ENCODE results near the gene FNDC3A.

FNDC3A gene

DNA sequence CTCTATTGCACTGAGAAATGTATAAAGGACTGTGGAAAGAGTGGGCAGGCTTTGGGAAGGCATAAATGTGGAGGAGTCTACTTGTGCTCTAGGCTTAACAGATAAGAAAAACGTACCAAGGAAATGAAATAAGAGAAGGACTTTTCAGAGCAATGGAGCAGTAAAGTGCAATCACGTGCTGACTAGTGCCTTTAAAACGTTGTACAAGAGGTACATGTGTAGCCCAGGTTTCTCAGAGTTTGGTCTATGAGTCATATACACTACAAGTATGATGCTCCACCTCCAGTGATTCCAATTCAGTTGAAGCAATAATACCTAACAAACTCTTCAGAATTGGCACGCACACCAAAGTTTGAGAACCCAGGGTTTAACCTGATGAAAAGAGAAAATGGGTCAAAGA lies 13.4 kb upstream of the FNDC3A start:
- Mint-ChIP-seq H3K4me1 (ENCODE audit: low read depth) (no peaks in the 10 kb centered on the region), H3K9me3 (no peaks in the 10 kb centered on the region), H3K27me3 (no peaks in the 10 kb centered on the region), H3K27ac (no peak overlapping the region), H3K4me3 (no peak overlapping the region), H3K36me3 (ENCODE audit: low read depth) (no peaks in the 10 kb centered on the region)
- DNase-seq = no peak

DNA sequence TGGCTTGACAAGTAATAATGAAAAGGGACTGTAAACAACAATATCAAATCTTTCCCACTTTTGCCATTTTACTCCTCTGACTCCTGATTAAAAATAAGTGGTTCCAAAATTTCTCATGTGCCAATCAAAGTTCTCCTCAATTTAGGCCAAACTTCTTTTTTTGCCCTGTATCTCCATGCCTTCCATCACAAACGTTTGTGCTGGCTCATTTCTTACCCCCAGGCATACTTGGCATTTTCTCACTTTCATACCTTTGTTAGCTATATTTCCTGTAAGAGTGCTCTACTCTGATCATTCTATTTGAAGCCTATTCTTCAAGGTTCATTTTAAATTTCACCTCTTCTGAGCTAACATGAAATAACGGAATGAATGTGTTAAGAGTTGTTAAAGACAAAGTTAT lies 10.0 kb upstream of the FNDC3A start:
- Mint-ChIP-seq H3K4me3 (no peak overlapping the region), H3K4me1 (ENCODE audit: low read depth) (no peaks in the 10 kb centered on the region), H3K9me3 (peaks cover 3% of the 10 kb centered on the region)

GRCh38 chr13:48969685-48970084 lies 6.0 kb upstream of the FNDC3A start:
- H3K27ac Mint-ChIP-seq = no peak overlapping the region
- peaks cover 4% of the 10 kb centered on the region for H3K4me1 Mint-ChIP-seq (ENCODE audit: low read depth)
- H3K9me3 Mint-ChIP-seq = peaks cover 31% of the 10 kb centered on the region
- H3K27me3 Mint-ChIP-seq = no peaks in the 10 kb centered on the region
- H3K36me3 Mint-ChIP-seq (ENCODE audit: low read depth) = peaks cover 19% of the 10 kb centered on the region
- DNase-seq = no peak
- no peak overlapping the region for H3K4me3 Mint-ChIP-seq

More for the DNA sequence above, 10.0 kb upstream of the FNDC3A start:
- H3K27me3 Mint-ChIP-seq = no peaks in the 10 kb centered on the region
- H3K27ac Mint-ChIP-seq = no peak overlapping the region
- H3K36me3 Mint-ChIP-seq (ENCODE audit: low read depth) = no peaks in the 10 kb centered on the region
- no peak for DNase-seq

- Mint-ChIP-seq H3K9me3 (peaks cover 32% of the 10 kb centered on the region), H3K4me1 (ENCODE audit: low read depth) (peaks cover 24% of the 10 kb centered on the region), H3K27me3 (no peaks in the 10 kb centered on the region), H3K27ac (no peak overlapping the region), H3K36me3 (ENCODE audit: low read depth) (peaks cover 43% of the 10 kb centered on the region), H3K4me3 (no peak overlapping the region)
- no peak for DNase-seq
These were observed 1.8 kb upstream of the FNDC3A start for GRCh38 chr13:48973845-48974431.

GRCh38 chr13:48975101-48975855 lies 434 bp upstream of the FNDC3A start:
- H3K4me1 Mint-ChIP-seq (ENCODE audit: low read depth) = peaks cover 36% of the 10 kb centered on the region
- H3K9me3 Mint-ChIP-seq = peaks cover 31% of the 10 kb centered on the region
- peak overlapping the region; percentile 78 for H3K4me3 Mint-ChIP-seq
- H3K36me3 Mint-ChIP-seq (ENCODE audit: low read depth) = peaks cover 46% of the 10 kb centered on the region
- DNase-seq = no peak
- H3K27ac Mint-ChIP-seq = peak overlapping the region; percentile 94
- H3K27me3 Mint-ChIP-seq = no peaks in the 10 kb centered on the region

- Mint-ChIP-seq H3K9me3 (peaks cover 26% of the 10 kb centered on the region), H3K4me1 (ENCODE audit: low read depth) (peaks cover 49% of the 10 kb centered on the region), H3K4me3 (peak overlapping the region; percentile 94), H3K27me3 (no peaks in the 10 kb centered on the region), H3K36me3 (ENCODE audit: low read depth) (peaks cover 47% of the 10 kb centered on the region), H3K27ac (peak overlapping the region; percentile 97)
- DNase-seq = no peak
These were observed 1.0 kb downstream of the FNDC3A start for GRCh38 chr13:48976576-48977285.

DNA sequence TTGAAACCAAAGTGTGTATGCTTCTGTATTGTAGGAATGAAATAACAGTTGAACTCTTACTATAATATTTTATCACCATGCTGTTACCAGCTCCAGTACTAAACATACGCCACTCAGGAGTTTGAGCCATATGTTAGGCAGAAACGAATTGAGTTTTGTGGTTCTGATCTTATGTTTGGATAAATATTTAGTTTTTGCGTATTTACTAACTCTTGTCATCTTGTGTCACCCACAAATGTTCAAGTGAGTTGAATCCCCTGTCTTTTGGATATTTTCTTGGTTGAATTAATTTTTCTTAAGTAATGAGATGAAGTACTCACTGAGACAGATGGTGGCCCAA lies 1.5 kb downstream of the FNDC3A start:
- H3K27ac Mint-ChIP-seq = peak overlapping the region; percentile 97
- peaks cover 50% of the 10 kb centered on the region for H3K4me1 Mint-ChIP-seq (ENCODE audit: low read depth)
- H3K4me3 Mint-ChIP-seq = peak overlapping the region; percentile 94
- H3K27me3 Mint-ChIP-seq = no peaks in the 10 kb centered on the region
- peaks cover 47% of the 10 kb centered on the region for H3K36me3 Mint-ChIP-seq (ENCODE audit: low read depth)
- DNase-seq = no peak
- H3K9me3 Mint-ChIP-seq = peaks cover 23% of the 10 kb centered on the region

- no peaks in the 10 kb centered on the region for H3K27me3 Mint-ChIP-seq
- peaks cover 16% of the 10 kb centered on the region for H3K9me3 Mint-ChIP-seq
- DNase-seq = no peak
- peaks cover 45% of the 10 kb centered on the region for H3K36me3 Mint-ChIP-seq (ENCODE audit: low read depth)
- peak overlapping the region; percentile 94 for H3K4me3 Mint-ChIP-seq
- peaks cover 56% of the 10 kb centered on the region for H3K4me1 Mint-ChIP-seq (ENCODE audit: low read depth)
- H3K27ac Mint-ChIP-seq = peak overlapping the region; percentile 39
These were observed 2.3 kb downstream of the FNDC3A start for GRCh38 chr13:48977973-48978372.

GRCh38 chr13:48978942-48979601 lies 3.4 kb downstream of the FNDC3A start:
- no peak for DNase-seq
- H3K27ac Mint-ChIP-seq = peak overlapping the region; percentile 65
- peaks cover 58% of the 10 kb centered on the region for H3K4me1 Mint-ChIP-seq (ENCODE audit: low read depth)
- H3K9me3 Mint-ChIP-seq = peaks cover 7% of the 10 kb centered on the region
- no peaks in the 10 kb centered on the region for H3K27me3 Mint-ChIP-seq
- peaks cover 36% of the 10 kb centered on the region for H3K36me3 Mint-ChIP-seq (ENCODE audit: low read depth)
- peak overlapping the region; percentile 94 for H3K4me3 Mint-ChIP-seq

DNA sequence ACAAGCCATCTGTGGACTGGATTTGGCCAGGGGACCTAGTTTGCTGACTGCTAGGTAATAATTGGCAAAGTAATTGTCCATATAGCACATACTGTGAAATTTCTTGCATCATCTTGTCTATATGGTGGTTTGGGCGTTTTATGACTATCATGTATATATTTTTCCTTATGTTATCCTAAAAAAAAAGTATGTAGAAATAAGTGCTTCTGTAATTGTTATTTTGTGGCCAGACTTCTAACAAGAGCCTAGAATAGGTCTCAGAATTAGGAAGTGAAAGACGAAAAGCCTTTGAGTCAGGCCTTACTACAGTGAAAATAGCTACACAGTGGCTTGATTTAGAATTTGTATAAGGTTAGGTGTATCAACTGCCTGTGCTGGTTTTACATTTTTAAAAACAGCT lies 4.2 kb downstream of the FNDC3A start:
- peaks cover 28% of the 10 kb centered on the region for H3K36me3 Mint-ChIP-seq (ENCODE audit: low read depth)
- no peaks in the 10 kb centered on the region for H3K27me3 Mint-ChIP-seq
- no peak for DNase-seq
- H3K27ac Mint-ChIP-seq = peak overlapping the region; percentile 48
- peaks cover 52% of the 10 kb centered on the region for H3K4me1 Mint-ChIP-seq (ENCODE audit: low read depth)
- H3K4me3 Mint-ChIP-seq = peak overlapping the region; percentile 57
- H3K9me3 Mint-ChIP-seq = no peaks in the 10 kb centered on the region

GRCh38 chr13:48983331-48983730 lies 7.6 kb downstream of the FNDC3A start:
- no peak overlapping the region for H3K4me3 Mint-ChIP-seq
- no peak for DNase-seq
- H3K9me3 Mint-ChIP-seq = no peaks in the 10 kb centered on the region
- H3K27me3 Mint-ChIP-seq = no peaks in the 10 kb centered on the region
- H3K27ac Mint-ChIP-seq = no peak overlapping the region
- H3K4me1 Mint-ChIP-seq (ENCODE audit: low read depth) = peaks cover 53% of the 10 kb centered on the region
- peaks cover 33% of the 10 kb centered on the region for H3K36me3 Mint-ChIP-seq (ENCODE audit: low read depth)

- Mint-ChIP-seq H3K9me3 (peaks cover 1% of the 10 kb centered on the region), H3K27ac (no peak overlapping the region), H3K27me3 (no peaks in the 10 kb centered on the region), H3K4me1 (ENCODE audit: low read depth) (peaks cover 35% of the 10 kb centered on the region), H3K4me3 (no peak overlapping the region), H3K36me3 (ENCODE audit: low read depth) (peaks cover 44% of the 10 kb centered on the region)
- no peak for DNase-seq
These were observed 10.0 kb downstream of the FNDC3A start for GRCh38 chr13:48985756-48986155.

DNA sequence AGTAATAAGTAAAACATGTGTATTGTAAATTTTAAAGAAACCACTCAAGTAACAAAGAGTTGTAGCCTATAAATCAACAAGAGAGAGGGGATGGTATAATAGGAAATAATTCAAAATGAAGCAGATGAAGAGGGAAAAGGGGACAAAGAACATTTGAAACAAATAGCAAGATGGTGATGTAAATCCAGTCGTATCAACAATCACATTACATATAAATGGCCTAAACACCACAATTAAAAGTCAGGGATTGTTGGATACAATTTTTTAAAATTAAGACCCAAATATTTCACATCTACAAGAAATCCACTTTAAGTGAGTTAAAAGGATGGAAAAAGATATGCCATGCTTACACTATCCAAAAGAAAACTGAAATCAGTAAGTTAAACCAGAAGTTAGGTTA lies 15.2 kb downstream of the FNDC3A start:
- no peaks in the 10 kb centered on the region for H3K27me3 Mint-ChIP-seq
- H3K4me3 Mint-ChIP-seq = no peak overlapping the region
- H3K27ac Mint-ChIP-seq = no peak overlapping the region

DNA sequence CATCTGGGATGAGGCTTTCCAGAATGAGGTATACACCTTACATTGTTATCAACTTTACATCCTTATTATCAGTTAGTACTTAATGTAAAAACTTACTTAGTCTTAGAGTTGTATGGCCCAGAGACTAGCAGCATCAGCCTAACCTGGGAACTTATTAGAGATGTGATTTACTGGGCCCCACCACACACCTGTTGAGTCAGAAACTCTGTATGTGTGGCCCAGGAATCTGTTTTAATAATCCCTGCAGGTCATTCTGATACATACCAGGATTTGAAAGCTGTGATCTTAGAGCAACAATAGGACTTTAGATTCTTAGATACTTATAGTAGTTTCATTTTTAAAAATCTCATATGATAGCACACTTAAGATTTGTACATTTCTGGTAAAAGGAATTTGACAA lies 17.4 kb downstream of the FNDC3A start:
- Mint-ChIP-seq H3K9me3 (peaks cover 10% of the 10 kb centered on the region), H3K27me3 (no peaks in the 10 kb centered on the region), H3K36me3 (ENCODE audit: low read depth) (peaks cover 68% of the 10 kb centered on the region), H3K4me3 (no peak overlapping the region), H3K4me1 (ENCODE audit: low read depth) (peaks cover 46% of the 10 kb centered on the region), H3K27ac (no peak overlapping the region)
- no peak for DNase-seq

More for the DNA sequence above, 15.2 kb downstream of the FNDC3A start:
- DNase-seq = no peak
- peaks cover 5% of the 10 kb centered on the region for H3K9me3 Mint-ChIP-seq
- peaks cover 44% of the 10 kb centered on the region for H3K4me1 Mint-ChIP-seq (ENCODE audit: low read depth)
- H3K36me3 Mint-ChIP-seq (ENCODE audit: low read depth) = peaks cover 63% of the 10 kb centered on the region

Data from activated T-cell treated with anti-CD3 and anti-CD28 coated beads, Interleukin-2, amount 50 U/mL, for 24 hours (primary cell).